DMS114 treated with DMSO at 0.1 percent for 48 hours (cell line): ENCODE data around the gene DGCR8.

Experiments used
- DNase-seq: peaks from one replicate; lab custom pipeline; 2025; ENCODE audit not compliant: unreplicated experiment; lab: John Stamatoyannopoulos, UW

Gene DGCR8

DNA sequence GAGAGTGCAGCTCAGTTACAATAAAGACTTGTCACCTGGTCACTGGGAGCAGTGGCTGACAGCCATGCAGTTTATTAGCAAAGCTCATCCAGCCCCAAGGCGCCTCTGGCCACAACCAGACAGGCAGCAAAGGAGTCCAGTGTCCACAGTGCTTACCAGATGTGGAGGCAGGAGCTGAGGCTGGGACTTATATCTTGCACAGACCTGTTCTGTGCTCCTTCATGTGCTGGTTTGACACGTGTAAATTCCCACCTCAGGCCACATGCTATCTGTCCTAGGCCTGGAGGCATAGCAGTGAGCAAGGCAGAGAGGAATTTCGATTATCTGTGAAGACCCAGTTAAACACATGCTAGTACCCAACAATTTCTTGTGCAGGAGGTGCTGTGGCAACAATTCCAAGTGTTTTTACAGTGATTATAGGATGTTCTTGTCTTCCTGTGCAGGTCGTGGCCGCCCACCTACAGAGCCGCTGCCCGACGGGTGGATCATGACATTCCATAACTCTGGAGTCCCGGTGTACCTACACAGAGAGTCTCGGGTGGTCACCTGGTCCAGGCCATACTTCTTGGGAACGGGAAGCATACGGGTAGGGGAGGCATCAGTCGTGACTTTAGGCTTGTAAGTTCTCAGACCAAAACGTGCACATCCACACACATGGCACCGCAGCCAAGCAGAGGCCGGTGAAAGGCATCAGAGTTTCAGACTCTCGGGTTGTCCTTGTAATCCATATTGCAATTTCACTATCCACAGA lies 9.4 kb downstream of the DGCR8 start:
- no peak for DNase-seq

DNA sequence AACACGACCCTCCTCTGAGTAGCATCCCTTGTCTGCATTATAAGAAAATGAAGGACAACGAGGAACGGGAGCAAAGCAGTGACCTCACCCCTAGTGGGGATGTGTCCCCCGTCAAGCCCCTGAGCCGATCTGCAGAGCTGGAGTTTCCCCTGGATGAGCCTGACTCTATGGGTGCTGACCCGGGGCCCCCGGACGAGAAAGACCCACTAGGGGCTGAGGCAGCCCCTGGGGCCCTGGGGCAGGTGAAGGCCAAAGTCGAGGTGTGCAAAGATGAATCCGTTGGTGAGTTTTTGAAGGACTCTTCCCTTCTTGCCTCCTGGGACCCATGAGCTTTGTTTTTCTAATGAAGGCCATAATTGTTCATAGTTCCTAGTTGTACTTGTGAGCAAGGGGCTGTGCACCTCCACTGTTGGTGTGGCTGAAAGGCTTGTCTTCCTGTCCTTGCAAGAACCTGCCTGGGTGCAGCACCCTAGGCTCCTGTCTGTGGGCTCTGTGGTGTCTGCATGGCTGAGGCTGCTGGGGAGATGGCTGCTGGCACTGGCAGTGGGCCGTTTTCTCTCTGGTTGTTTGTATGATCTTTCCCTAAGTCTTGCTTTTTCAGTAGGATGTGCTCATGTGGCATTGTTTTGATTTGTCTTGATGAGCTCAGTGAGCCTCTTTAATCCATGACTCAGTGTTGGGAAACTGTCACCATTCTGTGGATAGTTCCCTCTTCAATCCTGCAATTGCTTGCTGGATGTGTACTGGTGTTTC lies 10.1 kb downstream of the DGCR8 start:
- DNase-seq = no peak

DNA sequence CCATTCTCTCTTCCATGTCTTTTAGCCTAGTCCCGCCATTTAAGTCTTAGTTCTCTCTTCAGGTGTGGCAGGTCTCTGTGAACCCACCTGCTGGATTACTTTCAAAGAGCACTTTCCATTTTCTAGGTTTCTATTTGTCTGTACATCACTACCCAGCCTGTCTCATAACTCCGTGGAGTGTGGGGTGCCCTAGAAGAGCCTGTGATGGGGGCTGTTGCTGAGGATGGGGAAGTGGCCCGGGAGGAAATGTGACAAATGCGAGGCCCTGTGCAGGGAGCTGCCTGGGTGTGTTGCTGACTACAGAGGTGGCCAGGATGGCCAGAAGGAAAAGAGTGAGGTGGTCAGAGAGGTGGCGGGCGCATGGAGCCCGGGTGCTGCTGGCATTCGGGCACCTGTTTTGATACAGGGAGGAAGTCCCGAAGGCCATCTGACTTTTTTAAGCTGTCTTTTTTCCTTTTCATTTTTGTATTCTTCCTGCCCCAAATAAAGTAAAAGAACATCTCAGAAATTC lies 10.7 kb downstream of the DGCR8 start:
- DNase-seq = no peak

DNA sequence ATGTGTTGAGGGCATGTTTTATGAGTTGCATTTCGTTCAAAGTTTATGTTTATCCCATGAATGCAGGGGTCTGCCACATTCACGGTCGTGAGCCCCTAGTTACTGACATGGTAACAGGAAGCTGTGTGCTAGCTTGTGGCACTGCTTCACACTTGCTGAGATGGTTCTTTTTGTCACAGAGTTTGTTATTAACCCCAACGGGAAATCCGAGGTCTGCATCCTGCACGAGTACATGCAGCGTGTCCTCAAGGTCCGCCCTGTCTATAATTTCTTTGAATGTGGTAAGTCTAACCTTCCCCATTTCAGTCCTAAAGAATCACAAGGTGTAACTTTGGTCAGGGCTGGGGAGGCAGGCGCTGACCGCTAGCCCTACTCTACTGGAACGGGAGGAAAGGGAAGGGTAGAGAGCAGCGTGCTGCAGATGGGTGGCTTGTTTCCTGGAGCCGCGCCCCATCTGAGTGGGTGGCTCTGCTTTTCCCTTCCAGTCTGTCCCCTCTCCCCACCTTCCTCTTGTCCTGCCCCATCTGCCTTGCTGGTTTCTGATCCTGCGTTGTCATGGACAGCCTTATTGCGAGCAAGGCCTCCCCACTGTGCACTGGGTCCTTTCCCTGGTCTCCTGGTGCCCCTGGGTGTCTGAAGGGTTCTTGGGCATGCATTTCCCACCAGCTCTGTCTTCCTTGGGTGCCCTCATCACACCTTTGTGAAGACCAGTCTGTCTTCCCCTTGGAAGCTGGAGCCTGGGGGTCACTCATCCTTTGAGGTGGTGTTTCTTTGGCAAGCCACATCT lies 11.8 kb downstream of the DGCR8 start:
- no peak for DNase-seq

DNA sequence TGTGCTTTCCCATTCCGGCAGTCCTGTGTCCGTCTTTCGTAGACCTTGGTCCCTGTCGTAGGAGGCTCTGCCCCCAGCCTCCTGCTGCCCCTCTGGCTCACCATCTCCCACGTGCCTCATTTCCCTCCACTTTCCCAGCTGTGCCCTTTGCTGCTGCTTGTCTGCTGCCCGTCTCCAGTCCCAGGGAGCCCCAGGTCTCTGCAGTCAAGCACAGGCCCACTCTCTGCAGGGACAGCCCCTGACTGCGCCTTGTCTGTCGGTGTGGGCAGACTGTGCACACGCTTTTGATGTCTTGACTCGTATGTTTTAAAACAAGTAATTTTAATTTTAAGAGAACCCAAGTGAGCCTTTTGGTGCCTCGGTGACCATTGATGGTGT lies 12.4 kb downstream of the DGCR8 start:
- DNase-seq = no peak

DNA sequence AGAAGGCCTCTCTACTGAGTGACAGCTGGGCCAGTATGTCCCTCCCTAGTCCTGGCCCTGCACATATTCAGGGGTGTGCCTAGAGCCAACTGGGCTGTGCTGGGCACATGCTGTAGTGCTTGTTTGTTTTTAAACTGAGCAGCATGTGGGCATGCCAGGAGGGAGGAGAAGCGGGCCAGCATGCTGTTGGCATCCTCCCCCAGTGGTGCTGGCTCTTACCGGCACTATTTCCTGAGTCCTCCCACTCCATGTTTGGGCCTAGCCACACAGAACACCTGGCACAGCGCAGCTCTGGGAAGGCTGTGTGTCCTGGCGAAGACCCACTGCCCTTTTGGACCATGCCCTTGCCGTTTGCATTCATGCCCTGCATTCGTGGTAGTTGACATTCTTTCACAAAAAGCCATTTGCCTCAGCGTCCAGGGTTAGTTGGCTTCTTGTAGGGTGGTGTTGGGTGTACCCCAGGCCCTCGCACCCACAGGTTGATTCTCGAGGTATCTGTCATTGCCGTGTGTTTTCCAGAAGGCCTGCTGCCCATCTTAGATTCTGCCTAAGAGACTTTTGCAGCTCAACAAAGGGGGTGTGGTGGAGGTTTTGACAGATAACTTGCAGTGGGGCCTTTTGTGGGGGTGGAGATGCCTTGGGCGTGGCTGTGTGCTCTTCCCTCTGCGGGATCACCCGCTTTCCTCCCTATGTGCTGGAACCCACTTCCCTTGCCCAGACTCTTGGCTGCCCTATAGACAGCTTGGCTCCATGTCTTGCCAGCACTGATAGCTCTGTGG lies 13.6 kb downstream of the DGCR8 start:
- no peak for DNase-seq

DNA sequence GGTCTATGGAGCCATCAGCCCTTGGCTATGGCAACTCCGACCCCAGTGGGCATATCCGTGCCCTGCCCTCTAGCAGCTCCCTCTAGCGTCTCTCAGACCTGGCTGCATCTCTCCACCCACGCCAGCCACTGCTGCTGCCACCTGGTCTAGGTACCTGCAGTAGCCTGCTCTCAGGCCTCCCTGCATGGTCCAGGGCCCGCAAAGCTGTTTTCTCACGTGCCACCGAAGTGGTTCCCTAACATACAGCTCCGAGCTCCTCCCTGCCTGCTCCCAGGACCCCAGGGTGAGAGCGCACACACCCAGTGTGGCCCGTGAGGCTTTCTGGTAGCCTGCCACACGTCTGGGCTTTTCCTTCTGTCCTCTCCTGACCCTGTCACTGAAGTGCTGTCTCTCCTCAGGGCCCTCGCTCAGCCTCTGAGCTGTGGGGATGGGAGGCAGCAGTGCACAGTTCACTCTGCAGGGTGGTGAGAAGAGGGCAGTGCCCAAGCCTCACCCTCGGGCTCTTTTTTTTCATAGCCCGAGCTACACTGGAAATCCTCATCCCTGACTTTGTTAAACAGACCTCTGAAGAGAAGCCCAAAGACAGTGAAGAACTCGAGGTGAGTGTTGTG lies 14.3 kb downstream of the DGCR8 start:
- DNase-seq = no peak

DNA sequence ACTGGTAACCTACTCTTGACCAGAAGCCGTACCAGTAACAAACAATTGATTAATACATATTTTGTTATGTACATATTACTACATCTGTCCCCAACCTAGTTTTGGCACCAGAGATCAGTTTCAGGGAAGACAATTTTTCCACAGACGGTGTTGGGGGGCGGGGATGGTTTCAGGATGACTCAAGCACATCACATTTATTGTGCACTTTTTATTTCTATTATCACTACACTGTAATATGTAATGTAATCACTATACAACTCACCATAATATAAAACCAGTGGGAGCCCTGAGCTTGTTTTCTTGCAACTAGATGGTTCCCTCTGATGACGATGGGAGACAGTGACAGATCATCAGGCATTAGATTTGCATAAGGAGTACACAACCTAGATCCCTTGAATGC lies 15.5 kb downstream of the DGCR8 start:
- DNase-seq = no peak

DNA sequence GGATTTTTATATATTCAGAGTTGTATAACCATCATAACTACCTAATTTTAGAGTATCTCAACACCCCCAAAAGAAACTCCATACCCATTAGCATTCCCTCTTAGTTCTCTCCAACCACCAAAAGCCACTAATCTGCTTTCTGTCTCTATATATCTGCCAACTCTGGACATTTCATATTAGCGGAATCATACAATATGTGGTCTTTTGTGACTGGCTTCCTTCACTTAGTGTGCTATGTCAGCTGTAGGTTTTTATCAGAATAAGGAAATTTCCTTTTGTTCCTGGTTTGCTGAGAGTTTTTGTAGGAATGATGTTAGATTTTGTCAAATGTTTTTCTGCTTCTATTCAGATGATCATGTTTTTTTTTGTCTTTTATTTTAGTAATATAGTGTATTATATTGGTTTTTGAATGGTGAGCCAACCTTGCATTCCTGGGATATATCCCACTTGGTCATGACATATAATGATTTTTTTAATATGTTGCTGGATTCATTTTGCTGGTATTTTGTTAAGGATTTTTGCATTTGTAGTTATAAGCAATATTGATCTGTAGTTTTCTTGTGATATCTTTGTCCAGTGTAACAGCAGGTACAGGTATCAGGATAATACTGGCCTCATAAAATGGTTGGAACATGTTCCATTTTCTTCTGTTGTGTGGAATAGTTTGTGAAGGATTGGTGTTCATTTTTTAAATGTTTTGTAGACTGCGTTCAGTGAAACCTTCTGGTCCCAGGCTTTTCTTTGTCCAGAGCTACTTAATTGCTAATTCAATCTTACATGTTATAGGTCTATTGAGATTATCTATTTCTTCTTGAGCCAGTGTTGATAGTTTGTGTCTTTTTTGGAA lies 16.8 kb downstream of the DGCR8 start:
- DNase-seq = no peak

DNA sequence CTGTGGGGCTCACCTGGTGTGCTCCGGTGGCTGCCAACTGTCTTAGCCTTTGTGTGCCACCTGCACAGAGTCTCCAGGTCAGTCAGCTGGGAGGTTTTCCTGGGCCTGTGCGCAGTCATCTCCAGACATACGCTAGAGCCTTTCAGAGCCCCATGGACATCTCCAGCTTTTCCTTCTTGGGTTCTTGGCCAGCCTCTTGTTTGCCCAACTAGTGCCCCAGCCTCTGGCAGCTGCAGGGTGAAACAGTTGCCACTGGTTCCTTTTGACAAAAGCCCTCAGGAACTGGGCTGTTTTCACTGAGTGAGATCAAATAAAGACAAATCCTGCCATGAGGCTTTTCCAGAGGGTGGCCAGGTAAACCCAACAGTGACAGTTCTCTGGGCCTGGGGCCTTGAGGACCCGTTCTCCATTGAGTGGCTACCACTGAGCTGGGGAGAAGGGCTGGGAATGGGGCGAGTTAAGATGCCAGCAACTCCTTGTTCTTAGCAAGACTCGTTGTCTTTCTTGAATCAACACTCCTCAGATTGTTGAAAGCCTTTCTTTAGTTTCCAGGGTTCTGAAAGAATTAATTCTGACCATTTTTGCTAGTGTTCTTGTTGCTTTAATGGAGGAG lies 19.2 kb downstream of the DGCR8 start:
- DNase-seq = no peak

DNA sequence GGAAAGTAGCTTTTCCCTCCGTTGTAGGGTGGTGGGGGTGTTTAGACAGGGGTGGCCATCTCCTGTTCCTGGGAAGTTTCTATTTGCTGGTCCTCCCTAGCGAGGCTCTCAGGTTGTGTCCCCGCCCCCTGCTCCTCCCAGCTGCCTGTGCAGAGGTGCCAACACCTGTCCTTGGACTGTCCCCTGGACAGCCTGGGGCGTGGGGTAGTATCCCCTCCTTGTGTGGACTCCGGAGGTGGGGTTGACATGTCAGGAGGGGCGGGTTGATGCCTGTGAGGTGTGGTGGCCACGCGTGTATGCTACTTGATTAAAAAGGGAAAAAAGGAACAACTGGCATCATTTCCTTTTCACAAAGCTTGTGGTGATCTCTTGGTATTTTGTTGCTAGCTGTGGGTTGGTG lies 21.6 kb downstream of the DGCR8 start:
- DNase-seq = no peak

DNA sequence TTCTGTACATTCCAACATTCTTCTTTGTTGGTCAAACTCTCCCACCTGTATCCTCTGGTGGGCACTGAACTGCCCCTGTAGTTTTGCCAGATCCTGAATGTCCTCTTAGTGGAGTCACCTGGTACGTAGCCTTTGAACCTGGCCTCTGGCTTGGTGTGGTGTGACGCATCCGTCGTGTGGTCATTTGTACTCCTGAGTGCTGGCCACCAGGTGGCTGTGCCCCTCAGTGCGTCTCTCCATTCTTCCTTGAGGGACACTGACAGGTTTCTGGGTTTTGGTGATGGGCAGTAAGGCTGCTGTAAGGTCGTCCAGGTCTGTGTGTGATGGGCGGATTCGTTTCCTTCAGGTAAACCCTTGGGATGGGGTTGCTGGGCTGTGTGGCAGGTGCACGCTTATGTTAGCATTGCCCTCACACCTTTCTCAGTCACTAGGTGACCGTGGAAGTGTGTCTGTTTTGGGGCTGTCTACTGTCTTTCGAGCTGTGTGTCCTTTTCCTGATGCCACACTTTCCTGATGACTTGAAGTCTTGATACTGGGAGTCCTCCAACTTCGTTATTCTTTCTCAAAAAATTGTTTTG lies 22.3 kb downstream of the DGCR8 start:
- no peak for DNase-seq

DNA sequence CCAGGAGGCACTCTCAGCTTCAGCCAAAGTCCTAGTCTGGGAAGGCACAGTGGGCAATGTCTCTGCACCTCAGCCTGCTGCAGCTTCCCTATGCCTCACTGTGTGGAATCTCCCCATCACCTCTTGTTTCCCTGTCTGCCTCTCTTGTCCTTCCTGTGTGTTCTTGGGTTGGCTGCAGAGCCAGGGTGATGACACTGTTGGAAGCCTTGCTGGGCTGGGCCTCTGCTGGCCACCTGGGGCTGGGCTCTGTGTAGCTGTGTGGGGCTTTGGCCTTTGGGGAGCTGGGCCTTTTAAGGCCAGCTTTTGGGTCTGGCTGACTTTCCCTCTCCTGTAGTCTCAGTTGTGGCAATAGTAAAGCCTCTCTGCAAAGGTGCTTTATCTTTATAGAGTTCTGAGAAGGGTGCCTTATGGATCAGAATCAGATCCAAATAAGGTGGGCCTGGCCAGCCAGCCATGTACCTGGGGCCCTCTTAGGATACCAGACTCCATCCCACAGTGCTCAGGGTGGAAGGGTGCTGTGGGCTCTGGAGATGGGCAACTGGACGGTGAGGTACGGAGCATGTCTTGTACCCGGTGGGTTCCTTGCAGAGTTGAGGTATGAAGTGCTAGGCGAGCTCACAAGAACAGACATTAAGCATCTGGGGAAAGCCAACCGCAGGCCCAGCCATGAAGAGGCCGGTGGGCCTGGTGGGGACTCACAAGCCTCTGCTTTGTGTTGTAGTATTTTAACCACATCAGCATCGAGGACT lies 25.6 kb downstream of the DGCR8 start:
- DNase-seq = no peak

DNA sequence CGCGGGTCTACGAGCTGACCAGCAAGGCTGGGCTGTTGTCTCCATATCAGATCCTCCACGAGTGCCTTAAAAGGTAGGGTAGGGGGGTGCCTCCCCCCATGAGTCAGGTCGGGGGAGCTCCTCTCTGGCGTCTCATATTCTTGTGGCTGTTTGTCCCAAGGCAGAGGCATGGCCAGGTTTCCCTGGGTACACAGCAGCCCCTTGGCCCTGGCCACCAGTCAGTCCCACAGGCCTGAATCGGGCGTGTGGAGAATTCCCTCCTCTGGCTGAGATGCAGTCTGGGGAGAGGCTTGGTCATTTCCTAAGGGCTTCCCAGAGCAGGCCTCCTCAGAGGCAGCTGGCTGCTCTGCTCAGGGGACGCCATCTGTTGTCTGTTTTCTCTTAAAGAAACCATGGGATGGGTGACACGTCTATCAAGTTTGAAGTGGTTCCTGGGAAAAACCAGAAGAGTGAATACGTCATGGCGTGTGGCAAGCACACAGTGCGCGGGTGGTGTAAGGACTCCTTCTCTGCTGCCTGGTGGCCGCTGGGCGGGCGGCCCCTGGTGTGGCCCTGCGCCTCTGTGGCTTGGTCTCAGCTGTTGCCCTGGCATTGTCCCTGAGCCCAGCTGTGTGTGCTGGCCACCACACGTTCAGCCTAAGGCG lies 26.3 kb downstream of the DGCR8 start:
- no peak for DNase-seq

DNA sequence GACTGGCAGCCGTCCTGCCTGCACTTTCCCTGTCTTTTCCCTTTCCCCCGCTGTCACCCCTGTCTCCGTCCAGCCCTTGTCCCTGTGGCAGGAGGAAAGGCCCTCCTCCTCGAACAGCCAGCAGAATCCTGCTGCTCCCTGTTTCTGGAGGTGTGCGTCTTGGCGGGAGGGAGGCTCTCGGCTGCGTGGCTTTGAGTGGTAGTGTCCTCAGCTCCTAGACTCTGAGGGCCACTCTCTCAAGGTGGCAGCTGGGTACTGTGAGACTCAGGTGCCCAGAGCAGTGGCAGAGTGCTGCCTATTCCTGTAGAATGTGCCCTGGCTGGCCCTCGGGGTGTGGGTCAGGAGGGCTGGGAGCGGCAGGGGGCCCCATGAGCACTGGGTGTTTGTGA lies 26.8 kb downstream of the DGCR8 start:
- DNase-seq = no peak

DNA sequence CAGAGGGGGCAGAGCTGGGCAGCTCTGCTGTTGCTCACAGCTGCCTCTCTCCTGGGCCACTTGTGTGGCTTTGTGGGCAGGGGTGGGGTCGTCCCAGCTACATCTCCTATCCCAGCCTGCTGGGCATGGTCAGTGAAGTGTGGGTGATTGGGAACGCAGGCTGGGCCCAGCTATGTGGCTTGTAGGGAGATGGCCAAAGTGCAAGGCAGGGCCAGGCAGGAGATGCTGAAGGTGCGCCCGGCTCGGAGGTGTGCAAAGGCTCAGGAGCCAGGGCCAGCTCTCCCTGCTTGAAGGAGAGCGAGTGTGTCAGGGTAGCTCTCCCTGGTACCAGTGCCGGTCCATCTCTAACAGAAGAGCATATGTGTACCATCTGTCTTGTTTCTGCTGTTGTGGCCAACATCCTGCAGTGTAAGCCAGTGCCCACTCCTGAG lies 27.4 kb downstream of the DGCR8 start:
- no peak for DNase-seq

DNA sequence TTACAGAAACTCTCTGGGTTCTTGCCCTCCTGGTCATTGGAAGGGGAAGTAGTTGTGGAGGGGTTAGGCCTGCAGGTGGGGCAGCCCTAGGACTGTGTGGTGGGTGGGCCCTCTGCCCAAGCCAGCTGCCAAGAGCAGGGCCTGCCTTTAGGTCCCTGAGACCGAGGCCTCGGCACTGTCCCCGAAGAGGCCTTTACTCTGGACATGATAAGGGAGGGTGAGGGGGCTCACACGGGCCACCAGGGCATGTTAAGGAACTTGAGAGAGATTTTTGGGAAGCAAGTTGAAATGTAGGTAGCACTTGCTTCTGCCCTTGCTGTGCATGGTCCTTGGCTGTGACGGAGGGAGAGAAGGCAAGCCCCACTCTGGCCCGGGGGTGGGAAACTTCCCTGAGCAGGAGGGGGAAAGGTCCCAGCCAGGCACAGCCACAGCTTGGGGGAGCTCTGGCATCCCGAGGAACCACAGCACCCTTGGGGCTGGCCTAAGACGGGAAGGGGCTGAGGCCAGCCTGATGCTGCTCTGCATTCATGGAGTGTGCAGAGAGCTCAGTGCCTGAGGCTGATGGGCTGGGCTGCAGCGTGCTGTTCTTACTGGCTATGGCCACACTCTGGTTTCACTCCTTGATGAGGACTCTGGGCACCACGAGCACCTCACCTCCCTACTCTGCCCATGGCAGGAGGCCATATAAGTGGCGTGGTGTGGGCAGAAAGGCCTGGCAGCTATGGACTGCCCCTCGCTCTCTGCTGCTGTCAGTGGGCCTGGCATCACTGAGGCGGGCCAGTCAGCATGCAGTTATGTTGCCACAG lies 28.1 kb downstream of the DGCR8 start:
- no peak for DNase-seq
